ENCODE results near the gene INHBC. TPM values are rescaled to one million over a fixed set of nuclear protein-coding genes. Genes with fewer than 3 reads are reported as not detected.

The INHBC gene
- total RNA-seq, 2 experiments from 2014 or later = 0.20 to 0.33 TPM

DNA sequence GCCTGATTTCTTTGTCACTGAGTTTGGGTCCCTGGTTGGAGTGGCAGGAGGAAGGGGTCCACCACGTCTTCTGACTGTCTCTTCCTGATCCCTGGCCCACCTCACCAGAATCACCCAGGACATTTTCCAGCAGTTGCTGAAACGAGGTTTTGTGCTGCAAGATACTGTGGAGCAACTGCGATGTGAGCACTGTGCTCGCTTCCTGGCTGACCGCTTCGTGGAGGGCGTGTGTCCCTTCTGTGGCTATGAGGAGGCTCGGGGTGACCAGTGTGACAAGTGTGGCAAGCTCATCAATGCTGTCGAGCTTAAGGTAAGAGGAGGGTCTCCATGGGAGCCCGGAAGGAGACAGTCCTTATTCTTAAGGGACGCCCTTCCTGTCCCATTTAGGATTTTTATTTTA is 65.6 kb downstream of the INHBC start:
- H3K4me3 Mint-ChIP-seq = no peak overlapping the region
- ATAC-seq (ENCODE audit: poor library complexity) = no peak
- intact Hi-C loops (cut with DNase I, micrococcal nuclease) = no loop called here
- Histone ChIP-seq H3K36me3 (ENCODE audit: insufficient read depth, low read length) (peaks cover 68% of the 10 kb centered on the region), H3K27me3 (ENCODE audit: control insufficient read depth in 1 of 2, insufficient read depth in 2 of 2, low read length in 2 of 2) (no peaks in the 10 kb centered on the region), H3K4me1 (ENCODE audit: insufficient read depth, low read length) (no peaks in the 10 kb centered on the region), H3K9me3 (ENCODE audit: control insufficient read depth in 1 of 2, insufficient read depth in 1 of 2, low read length in 2 of 2) (no peaks in the 10 kb centered on the region), H3K4me3 (ENCODE audit: low read length) (no peak overlapping the region), H3K27ac (ENCODE audit: low read depth in 1 of 2, low read length in 2 of 2) (no peak overlapping the region)
- H3K27me3 Mint-ChIP-seq = no peaks in the 10 kb centered on the region
- no peak for DNase-seq
- H3K27ac Mint-ChIP-seq = no peak overlapping the region
- TF ChIP-seq, protein P1, sequence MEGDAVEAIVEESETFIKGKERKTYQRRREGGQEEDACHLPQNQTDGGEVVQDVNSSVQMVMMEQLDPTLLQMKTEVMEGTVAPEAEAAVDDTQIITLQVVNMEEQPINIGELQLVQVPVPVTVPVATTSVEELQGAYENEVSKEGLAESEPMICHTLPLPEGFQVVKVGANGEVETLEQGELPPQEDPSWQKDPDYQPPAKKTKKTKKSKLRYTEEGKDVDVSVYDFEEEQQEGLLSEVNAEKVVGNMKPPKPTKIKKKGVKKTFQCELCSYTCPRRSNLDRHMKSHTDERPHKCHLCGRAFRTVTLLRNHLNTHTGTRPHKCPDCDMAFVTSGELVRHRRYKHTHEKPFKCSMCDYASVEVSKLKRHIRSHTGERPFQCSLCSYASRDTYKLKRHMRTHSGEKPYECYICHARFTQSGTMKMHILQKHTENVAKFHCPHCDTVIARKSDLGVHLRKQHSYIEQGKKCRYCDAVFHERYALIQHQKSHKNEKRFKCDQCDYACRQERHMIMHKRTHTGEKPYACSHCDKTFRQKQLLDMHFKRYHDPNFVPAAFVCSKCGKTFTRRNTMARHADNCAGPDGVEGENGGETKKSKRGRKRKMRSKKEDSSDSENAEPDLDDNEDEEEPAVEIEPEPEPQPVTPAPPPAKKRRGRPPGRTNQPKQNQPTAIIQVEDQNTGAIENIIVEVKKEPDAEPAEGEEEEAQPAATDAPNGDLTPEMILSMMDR (IDR thresholded peaks at IDR 0.05) = no peak
- ChIA-PET CTCF (interaction anchor here (1.4 kb wide), 1 partner anchor 41 kb away, joined by 5 read pairs; the partner anchor contains the start of gene GLI1), POLR2A (interaction anchor here (1.3 kb wide), 1 partner anchor 20 kb away, joined by 3 read pairs; no protein-coding TSS in a partner anchor)
- no peaks in the 10 kb centered on the region for H3K9me3 Mint-ChIP-seq
- H3K4me1 Mint-ChIP-seq (ENCODE audit: low read depth) = peaks cover 9% of the 10 kb centered on the region
- peaks cover 85% of the 10 kb centered on the region for H3K36me3 Mint-ChIP-seq (ENCODE audit: low read depth)

Other genes with a start within 250 kb of the INHBC start
- gene NXPH4, start 218.0 kb upstream of the INHBC start, total RNA-seq = not detected
- gene SHMT2, start 205.1 kb upstream of the INHBC start, total RNA-seq = 10 to 100 TPM; 21.3 to 22.2 TPM
- gene STAC3, start 183.6 kb upstream of the INHBC start, total RNA-seq = 1 to 10 TPM; 2.0 to 3.0 TPM
- gene R3HDM2, start 3.7 kb upstream of the INHBC start, total RNA-seq = 100 to 1,000 TPM; 106 to 115 TPM
- not detected for gene INHBE, start 20.5 kb downstream of the INHBC start, total RNA-seq
- gene GLI1, start 25.0 kb downstream of the INHBC start, total RNA-seq = under 1 TPM; 0.31 to 0.85 TPM
- gene ARHGAP9, start 45.1 kb downstream of the INHBC start, total RNA-seq = 100 to 1,000 TPM; 354 to 370 TPM
- 100 to 1,000 TPM; 203 to 204 TPM for gene MARS1, start 53.3 kb downstream of the INHBC start, total RNA-seq
- 100 to 1,000 TPM; 145 TPM for gene DDIT3, start 85.7 kb downstream of the INHBC start, total RNA-seq
- gene MBD6, start 88.0 kb downstream of the INHBC start, total RNA-seq = 10 to 100 TPM; 72.4 to 74.7 TPM
- gene DCTN2, start 112.4 kb downstream of the INHBC start, total RNA-seq = 10 to 100 TPM; 39.6 TPM
- under 1 TPM; 0.39 to 0.47 TPM for gene KIF5A, start 115.3 kb downstream of the INHBC start, total RNA-seq
- 10 to 100 TPM; 15.1 to 17.3 TPM for gene PIP4K2C, start 156.4 kb downstream of the INHBC start, total RNA-seq
- gene DTX3, start 170.0 kb downstream of the INHBC start, total RNA-seq = 10 to 100 TPM; 28.6 to 29.4 TPM
- under 1 TPM; 0.25 to 0.27 TPM for gene ARHGEF25, start 176.7 kb downstream of the INHBC start, total RNA-seq
- gene B4GALNT1, start 198.4 kb downstream of the INHBC start, total RNA-seq = not detected